WTC11 (cell line): ENCODE results near the gene NLGN1.

ENCODE experiments used
- CTCF ChIP-seq: fragments of 200-600 bp; IDR thresholded peaks from 2 replicates; pipeline ENCODE4 v1.8.0; 2022; ENCODE audit warnings: antibody characterized with exemption
- FOXK1 ChIP-seq: sonication (generic); formaldehyde crosslinking; IDR thresholded peaks from 2 replicates; pipeline ENCODE4 v1.8.0; 2022; ENCODE audit warnings: mild to moderate bottlenecking, moderate library complexity, missing genetic modification reagents
- STAT6 ChIP-seq: sonication (generic); formaldehyde crosslinking; conservative IDR thresholded peaks from 2 replicates; pipeline ENCODE4 v1.8.1; 2023; ENCODE audit warnings: mild to moderate bottlenecking, low read depth, missing genetic modification reagents, moderate library complexity

GRCh38 chr3:174310475-174310983 is 913.0 kb downstream of the NLGN1 start:
- no peak for TF ChIP-seq STAT6 (CRISPR knock-in tag)
- no peak for TF ChIP-seq CTCF
- no peak for TF ChIP-seq FOXK1 (CRISPR knock-in tag)
